GM21515 (cell line): ENCODE measurements around the gene NAA25.

ENCODE experiments used
- ATAC-seq: cut with Tn5 transposase; IDR thresholded peaks from one replicate; pipeline ENCODE4 v1.9.1; 2021; ENCODE audit not compliant: unreplicated experiment

Gene NAA25

DNA sequence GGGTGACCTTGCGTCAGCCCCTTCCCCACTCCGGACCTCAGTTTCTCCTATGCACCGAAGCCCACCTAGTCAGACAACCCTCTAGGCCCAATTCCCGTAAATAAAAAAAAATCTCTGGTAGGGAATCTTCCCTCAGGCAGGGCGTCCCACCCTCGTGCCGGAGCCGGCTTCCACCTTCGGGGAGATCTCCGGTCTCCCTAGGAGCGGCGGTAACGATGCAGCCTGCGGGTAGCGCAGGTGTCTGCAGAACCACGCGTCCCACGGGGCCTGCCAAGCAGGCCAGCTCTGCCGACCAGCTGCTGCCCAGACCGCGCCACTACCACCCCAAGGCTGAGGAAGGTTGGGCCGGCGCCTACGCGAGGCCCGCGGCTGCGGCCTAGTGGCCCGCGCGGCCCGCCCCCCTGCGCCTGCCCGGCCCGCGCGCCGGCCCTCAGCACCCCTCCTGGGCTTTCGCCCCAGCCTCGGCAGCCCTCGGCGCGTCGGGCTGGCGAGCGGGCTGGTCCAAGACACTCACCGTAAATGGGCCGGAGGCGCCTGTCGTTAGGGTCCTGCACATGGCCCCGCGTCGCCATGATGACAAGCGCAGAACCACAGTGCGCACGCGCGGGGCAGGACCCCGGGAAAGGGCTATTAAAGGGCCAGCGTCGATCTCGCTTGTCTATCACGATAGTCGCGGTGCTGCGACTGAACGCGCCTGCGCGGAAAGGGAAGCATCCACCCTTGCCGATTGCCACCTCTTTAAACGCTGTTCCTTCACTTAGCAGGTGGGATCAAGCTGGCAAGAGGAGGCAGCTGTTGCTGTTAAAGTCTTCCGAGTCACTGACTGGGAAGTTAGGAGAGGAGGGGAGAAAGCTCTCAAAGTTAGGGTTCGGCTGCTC lies at the start of gene NAA25:
Gene NAA25 (minus strand): TSS at position 582 of the 878 bp plus-strand sequence. CDS start 10 bp downstream, at position 572.
- peak; percentile 44 for ATAC-seq

DNA sequence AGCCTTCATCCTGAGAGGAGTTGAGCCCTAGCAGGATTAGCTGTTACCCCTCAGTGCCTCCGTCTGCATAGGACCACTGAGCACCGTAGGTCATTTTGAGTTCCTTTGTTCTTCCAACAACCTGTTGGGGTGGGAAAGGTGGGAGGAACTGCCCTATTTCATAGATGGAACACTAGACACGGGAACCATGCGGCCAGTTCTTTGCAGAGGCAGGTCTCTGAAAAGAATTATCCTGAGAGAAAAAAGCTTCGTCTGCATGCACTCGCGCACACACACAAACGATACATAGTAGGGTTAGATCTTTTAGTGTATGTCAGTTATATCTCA lies 45.3 kb upstream of the NAA25 start:
- no peak for ATAC-seq

DNA sequence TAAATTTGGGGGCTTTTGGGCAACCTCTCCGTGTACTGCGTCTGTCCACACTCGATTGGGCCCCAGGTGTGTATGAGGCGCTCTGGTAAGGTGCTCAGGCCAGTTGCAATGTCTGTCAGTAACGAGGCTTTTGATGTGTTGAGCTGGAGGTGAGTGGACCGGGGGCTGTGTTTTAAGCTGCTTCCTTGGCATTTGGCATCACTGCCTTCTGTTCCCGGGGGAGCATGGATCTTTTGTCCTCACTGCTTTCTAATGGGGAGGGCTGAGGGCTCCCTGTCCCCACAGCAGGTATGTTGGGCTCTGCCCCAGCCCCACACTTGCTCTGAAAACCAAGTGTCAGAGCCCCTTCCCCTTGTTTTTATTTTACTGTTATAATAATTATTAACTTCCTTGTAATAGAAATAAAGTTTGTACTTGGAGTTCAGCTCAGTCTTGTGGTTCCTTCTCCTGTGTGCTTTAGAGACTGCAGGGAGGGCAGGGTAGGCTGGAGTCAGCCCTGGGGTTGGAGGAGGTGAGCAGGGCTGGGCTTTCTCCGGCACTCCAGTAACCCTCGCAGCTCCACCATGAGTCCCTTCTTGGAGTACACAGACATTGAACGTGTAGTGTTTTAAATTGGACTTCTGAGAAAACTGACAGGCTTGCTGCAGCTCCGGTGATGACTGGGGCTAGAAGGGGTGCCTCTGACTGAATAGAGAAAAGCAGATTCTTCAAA lies 44.8 kb upstream of the NAA25 start:
- no peak for ATAC-seq

DNA sequence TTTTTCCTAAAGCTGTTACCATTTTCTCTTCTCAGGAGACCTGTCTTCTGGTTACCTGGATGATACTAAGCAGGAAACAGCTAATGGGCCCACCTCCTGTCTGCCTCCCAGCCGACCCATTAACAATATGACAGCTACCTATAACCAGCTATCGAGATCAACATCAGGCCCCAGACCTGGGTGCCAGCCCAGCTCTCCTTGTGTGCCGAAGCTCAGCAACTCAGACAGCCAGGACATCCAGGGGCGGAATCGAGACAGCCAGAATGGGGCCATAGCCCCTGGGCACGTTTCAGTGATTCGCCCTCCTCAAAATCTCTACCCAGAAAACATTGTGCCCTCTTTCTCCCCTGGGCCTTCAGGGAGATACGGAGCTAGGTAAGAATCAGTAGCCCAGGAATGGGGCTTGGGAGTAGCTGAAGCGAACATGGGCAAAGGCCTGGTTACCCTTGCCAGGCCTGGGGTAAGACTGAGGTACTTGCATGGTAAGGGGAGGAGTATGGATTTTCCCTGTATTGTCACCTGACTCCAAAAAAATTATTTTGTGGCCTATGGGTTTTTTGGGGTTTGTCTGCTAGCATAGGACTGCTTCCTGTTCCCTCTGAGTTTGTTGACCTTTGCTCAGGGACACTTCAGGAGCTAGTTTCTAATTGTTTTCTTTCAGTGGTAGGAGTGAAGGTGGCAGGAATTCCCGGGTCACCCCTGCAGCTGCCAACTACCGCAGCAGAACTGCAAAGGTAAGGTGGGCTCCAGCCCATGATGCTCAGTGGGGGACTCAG lies 43.4 kb upstream of the NAA25 start:
- ATAC-seq = no peak

DNA sequence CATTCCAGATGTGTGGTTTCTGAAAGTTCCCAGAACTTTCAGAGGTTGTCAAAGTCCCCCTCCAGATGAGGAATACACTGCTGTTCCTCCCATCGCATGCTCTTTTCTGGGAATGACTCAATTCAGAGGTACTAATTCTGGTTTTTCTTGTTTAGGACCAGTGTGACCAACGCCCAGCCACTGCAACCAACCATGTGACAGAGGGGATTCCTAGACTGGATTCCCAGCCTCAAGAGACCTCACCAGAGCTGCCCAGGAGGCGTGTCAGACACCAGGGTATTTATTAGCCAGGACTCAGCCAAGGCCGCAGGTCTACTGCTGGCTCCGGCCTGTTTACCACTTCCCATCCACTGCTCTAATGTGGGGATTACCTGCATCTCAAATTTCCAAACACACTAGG lies 41.0 kb upstream of the NAA25 start:
- ATAC-seq = no peak

DNA sequence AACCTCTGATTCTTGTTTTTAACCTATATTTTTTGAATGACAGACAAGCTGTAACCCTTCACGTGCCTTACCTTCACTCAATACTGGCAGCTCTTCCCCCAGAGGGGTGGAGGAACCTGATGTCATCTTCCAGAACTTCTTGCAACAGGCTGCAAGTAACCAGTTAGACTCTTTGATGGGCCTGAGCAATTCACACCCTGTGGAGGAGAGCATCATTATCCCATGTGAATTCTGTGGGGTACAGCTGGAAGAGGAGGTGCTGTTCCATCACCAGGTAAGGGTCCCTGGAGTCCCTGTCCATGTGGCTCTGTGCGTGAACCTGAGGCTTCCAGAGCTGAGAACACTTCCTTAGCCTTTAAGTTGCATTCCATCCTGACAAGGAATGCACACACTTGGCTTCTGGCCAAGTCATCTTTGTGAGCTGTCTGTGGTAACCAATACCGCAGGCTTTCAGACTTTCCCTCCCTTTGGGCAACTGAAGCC lies 39.5 kb upstream of the NAA25 start:
- no peak for ATAC-seq

DNA sequence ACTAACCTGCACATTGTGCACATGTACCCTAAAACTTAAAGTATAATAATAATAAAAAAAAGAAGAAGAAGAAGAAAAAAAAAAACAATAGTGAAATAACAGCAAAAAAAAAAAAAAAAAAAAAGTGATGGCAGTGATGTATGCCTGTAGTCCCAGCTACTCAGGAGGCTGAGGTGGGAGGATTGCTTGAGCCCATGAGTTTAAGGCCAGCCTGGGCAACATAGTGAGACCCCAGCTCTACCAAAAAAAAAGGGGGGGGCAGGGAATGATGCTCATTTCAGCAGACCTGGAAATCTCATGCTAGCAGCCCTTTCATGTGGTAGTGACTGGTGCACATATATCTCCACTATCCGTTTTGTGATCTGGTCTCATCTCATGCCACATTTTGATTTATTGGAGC lies 37.5 kb upstream of the NAA25 start:
- no peak for ATAC-seq

DNA sequence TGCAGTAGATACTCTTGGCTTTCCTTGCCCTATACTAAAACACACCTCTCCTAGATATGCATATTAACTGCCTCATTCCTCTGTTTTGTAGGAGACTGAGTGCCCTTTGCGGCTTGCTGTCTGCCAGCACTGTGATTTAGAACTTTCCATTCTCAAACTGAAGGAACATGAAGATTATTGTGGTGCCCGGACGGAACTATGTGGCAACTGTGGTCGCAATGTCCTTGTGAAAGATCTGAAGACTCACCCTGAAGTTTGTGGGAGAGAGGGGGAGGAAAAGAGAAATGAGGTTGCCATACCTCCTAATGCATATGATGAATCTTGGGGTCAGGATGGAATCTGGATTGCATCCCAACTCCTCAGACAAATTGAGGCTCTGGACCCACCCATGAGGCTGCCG lies 32.1 kb upstream of the NAA25 start:
- ATAC-seq = no peak

DNA sequence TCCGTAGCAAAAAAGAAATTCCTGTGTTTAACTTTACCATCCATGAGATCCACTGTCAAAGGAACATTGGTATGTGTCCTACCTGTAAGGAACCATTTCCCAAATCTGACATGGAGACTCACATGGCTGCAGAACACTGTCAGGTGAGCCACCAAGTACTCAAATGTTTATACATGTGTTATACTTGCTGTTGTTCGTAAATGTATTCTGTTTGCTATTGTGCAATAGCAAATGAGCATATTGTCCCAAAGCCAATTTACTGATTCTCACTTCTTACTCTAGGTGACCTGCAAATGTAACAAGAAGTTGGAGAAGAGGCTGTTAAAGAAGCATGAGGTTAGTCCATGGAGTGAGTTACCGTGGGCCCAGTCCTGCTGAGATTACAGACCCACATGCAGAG lies 26.1 kb upstream of the NAA25 start:
- ATAC-seq = no peak

DNA sequence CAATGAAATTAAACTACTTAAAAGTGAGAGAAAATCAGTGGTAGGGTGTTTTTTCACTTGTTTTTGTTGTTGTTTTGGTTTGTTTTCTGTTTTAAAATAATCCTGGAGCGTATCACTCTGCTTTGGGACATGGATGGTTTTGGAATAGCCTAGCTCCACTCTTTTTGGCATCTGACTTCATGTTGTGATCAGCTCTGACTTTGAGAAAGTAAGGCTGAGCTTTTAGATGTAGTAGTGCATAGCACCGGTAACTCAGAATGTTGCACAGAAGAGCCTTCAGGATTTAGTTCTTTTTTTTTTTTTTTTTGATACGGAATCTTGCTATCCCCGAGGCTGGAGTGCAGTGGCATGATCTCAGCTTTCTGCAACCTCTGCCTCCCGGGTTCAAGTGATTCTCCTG lies 24.8 kb upstream of the NAA25 start:
- ATAC-seq = no peak

DNA sequence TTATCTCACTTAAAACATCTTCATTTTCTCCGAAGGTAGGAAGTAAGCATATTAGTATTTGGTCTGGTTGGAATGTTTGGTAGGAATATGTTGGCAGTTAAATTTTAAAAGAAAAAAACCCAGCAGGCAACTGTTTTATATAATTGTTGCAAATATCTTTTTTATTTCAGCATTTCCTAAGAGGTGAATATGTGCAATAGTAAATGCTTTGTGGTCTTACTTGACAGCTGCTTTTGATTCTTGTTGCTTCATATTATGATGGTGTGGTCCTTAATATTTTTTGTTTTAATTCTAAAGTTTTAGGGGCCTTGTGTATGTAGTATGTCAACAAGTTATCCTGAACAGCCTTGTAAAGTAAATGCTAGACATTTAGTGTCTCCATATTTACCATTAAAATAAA lies 23.1 kb upstream of the NAA25 start:
- no peak for ATAC-seq

DNA sequence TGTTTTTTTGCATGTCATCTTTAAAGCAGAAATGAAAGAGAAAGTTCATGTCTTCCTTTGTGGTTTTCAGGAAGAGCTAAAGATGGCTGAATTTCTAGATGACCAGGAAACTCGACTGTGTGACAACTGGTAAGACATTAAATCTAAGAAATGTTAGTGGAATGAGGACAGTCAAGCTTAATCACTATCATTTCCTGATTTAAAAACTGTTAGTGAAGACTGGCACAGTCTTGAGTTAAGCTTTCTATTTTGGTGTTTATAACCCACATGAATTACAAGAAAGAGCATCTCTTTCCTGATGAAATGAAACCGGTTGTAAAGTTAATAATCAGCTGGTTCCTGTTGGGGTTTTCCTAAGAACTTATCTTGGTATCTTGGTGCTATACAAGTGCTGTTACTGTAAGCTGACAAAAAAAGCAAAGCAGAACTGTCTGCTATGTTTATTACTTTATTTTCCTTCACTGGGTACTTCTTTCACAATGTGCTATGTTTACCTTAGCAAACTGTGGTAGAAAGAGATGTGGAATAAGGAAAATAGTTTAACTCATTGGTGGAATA lies 21.9 kb upstream of the NAA25 start:
- peak; percentile 46 for ATAC-seq

DNA sequence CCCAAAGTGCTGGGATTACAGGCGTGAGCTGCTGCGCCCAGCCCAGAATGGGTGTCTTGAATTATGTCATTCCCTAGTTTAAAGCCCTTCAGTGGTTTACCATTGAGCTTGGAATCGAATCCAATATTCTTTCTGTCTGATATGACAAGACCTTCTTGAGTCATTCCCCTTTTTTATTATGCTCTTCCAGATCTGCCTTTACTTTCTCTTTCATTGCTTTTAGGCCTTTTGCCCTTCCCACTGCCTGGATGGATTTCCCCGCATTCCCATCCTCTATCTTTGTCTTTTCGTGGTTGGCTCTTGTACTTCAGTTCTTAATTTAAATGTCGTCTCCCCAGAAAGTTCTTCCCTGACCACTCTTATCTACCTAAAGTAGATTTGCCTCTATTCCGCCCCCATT lies 18.3 kb upstream of the NAA25 start:
- no peak for ATAC-seq

DNA sequence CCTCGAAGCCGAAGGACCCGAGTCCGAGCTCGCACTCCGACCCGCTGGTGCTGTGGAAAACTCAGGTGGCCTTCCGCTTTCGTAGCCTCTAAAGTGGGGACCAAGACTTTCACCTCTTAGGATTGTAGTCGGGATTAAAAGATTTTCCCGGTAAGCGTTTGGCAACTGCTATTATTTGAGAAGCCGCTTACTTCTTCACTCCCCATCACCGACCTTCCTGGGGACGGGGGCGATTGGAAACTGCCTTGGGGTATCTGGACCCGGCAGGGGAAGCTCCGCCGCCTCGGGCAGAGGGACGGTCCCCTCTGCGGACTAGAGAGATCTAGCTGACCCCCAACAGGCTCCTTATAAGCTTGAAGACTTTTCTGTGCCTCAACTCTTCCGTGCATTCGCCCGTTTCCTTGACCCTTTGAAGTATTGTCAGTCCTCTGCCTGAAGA lies 17.4 kb upstream of the NAA25 start:
- no peak for ATAC-seq

DNA sequence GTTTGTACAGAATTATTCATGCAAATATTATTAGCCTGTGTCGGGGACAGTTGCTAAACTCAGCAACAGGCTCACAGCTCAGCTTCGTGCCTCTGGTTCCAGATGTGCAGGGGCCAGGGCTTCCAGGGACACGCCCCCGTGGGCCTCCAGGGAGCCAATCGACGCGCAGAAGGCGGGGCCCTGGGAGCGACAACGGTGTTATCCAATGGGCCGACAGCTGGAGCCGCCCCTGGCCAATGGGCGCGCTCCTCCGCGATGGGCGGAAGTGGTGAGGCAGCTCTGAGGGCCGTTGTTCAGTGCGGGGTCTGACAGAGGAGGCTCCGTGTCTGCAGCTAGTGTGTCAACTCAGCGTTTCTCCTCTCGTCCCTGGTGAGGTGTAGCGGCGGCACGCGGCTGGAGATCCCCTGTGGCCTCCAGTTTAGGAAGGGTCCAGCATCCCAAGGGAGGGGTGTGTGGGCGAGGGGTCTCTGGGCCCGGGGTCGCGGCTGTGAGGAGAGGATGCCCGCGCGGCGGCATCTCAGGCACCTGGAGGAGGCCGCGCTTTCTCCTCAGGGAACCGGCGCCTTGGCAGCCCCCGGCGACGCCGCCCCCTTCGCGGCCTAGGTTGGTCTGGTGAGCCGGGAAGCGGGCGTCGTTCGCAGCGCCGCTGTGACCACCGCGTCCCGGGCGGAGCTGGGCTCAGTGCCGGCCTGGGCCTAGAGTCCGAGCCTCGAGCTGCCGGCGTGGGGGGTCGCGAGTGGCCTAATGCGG lies 16.8 kb upstream of the NAA25 start, which contains the start of gene TRAFD1:
Gene TRAFD1 (plus strand): TSS at position 311 of the 750 bp plus-strand sequence. CDS start 4,963 bp downstream, outside the sequence.
- peak; percentile 96 for ATAC-seq

DNA sequence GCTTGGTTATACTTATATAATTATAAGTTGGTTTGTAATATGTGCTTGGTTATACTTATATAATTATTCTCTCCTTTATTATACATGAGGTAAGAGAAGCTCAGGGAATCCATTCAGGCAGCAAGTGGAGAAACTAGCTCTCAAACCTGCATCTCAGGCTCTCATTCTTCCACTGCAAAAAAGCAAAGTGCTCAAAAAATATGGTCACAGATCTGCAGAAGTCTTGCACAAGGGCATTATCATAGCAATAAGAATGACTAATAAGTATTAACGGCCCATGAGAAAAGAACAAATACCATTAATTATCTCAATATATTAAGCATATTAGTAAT lies 16.3 kb upstream of the NAA25 start:
- ATAC-seq = no peak

DNA sequence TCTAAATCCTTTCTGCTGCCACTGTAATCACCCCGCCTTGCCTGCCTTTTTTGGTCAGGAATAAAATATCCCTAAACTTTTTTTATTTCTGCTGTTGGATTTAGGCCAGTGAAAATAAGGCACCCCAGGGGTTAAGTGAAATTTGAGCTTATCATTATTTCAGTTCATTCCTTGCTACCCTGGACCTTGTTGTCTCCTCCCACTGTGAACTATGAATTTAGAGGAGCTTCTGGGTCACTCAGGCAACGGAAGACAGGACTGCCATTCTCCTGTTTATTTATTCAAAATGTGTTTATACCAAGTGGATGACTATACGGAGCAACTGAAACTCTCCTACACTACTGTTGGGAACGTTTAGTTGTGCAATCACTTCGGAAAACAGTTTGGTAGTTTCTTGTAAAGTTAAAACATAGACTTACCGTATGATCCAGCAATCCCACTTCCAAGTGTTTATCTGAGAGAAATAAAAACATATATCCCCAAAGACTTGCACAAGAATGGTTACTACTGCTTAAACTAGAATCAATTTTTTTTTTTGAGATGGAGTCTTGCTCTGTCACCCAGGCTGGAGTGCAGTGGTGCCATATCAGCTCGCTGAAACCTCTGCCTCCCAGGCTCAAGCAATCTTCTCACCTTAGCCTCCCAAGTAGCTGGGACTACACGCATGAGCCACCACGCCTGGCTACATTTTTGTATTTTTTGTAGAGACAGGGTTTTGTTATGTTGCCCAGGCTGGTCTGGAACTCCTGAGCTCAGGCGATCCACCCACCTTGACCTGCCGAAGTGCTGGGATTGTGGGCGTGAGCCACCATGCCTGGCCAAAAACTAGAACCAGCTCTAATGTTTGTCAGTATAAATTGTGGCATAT lies 14.5 kb upstream of the NAA25 start:
- ATAC-seq = no peak

DNA sequence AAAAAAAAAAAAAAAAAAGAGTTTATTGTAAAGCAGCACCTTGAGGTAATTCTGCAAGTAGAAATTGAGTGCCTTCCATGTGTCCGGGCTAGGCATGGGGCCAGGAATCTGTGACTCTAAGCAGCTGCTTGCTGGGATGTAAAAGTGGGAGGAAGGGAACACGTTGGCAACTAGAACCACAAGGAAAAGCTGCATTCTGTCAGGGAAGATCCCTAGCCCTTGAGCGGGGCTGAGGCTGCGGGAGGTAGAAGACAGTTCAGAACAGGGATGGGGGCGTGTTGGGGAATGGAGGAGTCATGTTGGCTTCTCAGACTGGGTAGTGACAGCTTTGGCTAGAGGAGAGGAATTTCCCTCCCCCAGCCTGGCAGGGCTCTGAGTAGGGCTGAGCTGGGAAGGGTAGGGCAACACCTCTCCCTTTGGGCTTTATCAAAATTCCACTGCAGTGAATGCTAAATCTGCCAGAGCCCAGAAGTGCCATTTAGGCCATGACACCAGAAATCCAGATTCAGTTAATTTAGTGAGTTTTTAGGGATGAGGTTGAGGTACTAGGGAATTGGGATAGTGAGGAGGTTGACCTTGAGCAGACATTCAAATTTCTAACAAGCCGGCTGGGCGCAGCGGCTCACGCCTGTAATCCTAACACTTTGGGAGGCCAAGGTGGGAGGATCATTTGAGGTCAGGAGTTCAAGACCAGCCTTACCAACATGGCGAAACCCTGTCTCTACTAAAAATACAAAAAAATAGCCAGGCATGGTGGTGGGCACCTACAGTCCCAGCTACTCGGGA lies 13.4 kb upstream of the NAA25 start:
- no peak for ATAC-seq

DNA sequence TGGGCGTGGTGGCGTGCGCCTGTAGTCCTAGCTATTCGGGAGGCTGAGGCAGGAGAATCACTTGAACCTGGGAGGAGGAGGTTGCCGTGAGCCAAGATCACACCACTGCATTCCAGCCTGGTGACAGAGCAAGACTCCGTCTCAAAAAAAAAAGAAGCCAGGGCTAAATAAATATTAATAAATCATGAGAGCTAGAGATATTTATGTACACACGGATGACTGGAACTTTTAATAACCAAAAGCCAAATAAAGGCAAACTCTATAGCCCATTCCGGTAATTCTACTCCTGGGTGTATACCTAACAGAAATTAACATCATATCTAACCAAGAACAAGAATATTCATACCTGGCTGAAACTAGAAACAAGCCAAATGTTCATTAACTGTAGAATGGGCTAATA lies 9.1 kb upstream of the NAA25 start:
- no peak for ATAC-seq
